Endothelial cell of umbilical vein (primary cell): ENCODE results near the gene CGB8. TPM values are rescaled to one million over a fixed set of nuclear protein-coding genes. Genes with fewer than 3 reads are reported as not detected.
"Not testable (repeated sequence)": the region's sequence is repeated elsewhere in the genome, so short reads cannot be mapped to it uniquely, and the experiment has no call there.

ENCODE experiments used
- Bru-seq: library from RNA; stranded (reverse); fragments of 400-500 nt; gene quantifications from one replicate; lab custom pipeline; 2021; lab: Mats Ljungman, UMichigan
- BruChase-seq, 2 experiments: library from RNA; stranded (reverse); fragments of 400-500 nt; gene quantifications; one replicate each; lab custom pipeline; 2021; lab: Mats Ljungman, UMichigan
- BruUV-seq: library from RNA; stranded (reverse); fragments of 400-500 nt; replicated peaks from 2 replicates; lab custom pipeline; 2021; lab: Mats Ljungman, UMichigan
- CTCF ChIA-PET: fragments of 300-600, 350-600 bp; sonication (Branson Sonifier 250); formaldehyde crosslinking; loops from one replicate; lab custom pipeline; 2021; ENCODE audit warnings: antibody characterized with exemption, inconsistent platforms; lab: Charles Lee
- POLR2A ChIA-PET: fragments of 300-600, 350-600 bp; sonication (Branson Sonifier 250); formaldehyde crosslinking; loops from one replicate; lab custom pipeline; 2021; ENCODE audit warnings: antibody characterized with exemption, inconsistent platforms; lab: Charles Lee
- DNase-seq: peaks from one replicate; pipeline ENCODE4 v3.0.0-alpha.2; 2011; ENCODE audit warnings: low read depth, low spot score
- FAIRE-seq: peaks from 2 replicates; lab custom pipeline; 2011; peaks lifted over from hg19 to GRCh38; lab: Jason Lieb, UNC
- H2AFZ ChIP-seq: 2 replicates; pipeline ENCODE4 v1.6.0; 2012; ENCODE audit warnings: low read depth, low read length, control low read depth, inconsistent platforms
- H3K27ac ChIP-seq: 2 replicates; pipeline ENCODE4 v1.5.1; 2011; ENCODE audit warnings: low read depth, mild to moderate bottlenecking, control low read depth, low read length, moderate library complexity; ENCODE audit not compliant: insufficient read depth
- H3K27me3 ChIP-seq, 2 experiments: 2 replicates each; pipeline versions ENCODE4 v1.6.0 to v1.6.1; 2011; ENCODE audit warnings: low read length in 2 of 2, mixed read lengths in 1 of 2; ENCODE audit not compliant: control insufficient read depth in 2 of 2, insufficient read depth in 2 of 2
- H3K36me3 ChIP-seq, 2 experiments: 2 replicates in 1 of 2; 3 replicates in 1 of 2; pipeline ENCODE4 v1.5.1; 2011; ENCODE audit warnings: low read length in 2 of 2, mild to moderate bottlenecking in 1 of 2, moderate library complexity in 1 of 2; ENCODE audit not compliant: control insufficient read depth in 2 of 2, insufficient read depth in 2 of 2; ENCODE audit errors: extremely low read depth in 1 of 2
- H3K4me1 ChIP-seq: 3 replicates; pipeline ENCODE4 v1.5.1; 2011; ENCODE audit warnings: mild to moderate bottlenecking, low read length; ENCODE audit not compliant: control insufficient read depth, insufficient read depth; ENCODE audit errors: extremely low read depth
- H3K4me2 ChIP-seq: 2 replicates; pipeline ENCODE4 v1.6.1; 2011; ENCODE audit warnings: low read length, control low read depth, mixed read lengths; ENCODE audit not compliant: insufficient read depth
- H3K4me3 ChIP-seq, 3 experiments: fragments of 200-600 bp in 1 of 3; sonication (generic), shearing (Covaris generic) in 1 of 3; replicated peaks in 1 of 3; 2 replicates each; pipeline ENCODE4 v1.5.1; 2011 to 2016; ENCODE audit warnings: control low read depth in 3 of 3, low read length in 3 of 3, mild to moderate bottlenecking in 2 of 3, inconsistent platforms in 1 of 3, low read depth in 1 of 3, moderate library complexity in 1 of 3; ENCODE audit not compliant: insufficient read depth in 1 of 3
- H3K79me2 ChIP-seq: 2 replicates; pipeline ENCODE4 v1.6.0; 2012; ENCODE audit warnings: low read length, inconsistent platforms; ENCODE audit not compliant: control insufficient read depth, insufficient read depth
- H3K9ac ChIP-seq: replicated peaks from 2 replicates; pipeline ENCODE3; 2011; ENCODE audit warnings: low read length, control low read depth; ENCODE audit not compliant: insufficient read depth; ENCODE audit errors: extremely low read depth
- H3K9me1 ChIP-seq: replicated peaks from 3 replicates; pipeline ENCODE4 v1.6.0; 2011; ENCODE audit warnings: mild to moderate bottlenecking, low read length; ENCODE audit not compliant: control insufficient read depth, insufficient read depth; ENCODE audit errors: extremely low read depth
- H3K9me3 ChIP-seq: replicated peaks from 2 replicates; pipeline ENCODE4 v1.5.1; 2012; ENCODE audit warnings: low read length, inconsistent platforms; ENCODE audit not compliant: control insufficient read depth, insufficient read depth
- H4K20me1 ChIP-seq: replicated peaks from 2 replicates; pipeline ENCODE3; 2011; ENCODE audit warnings: mild to moderate bottlenecking, low read length; ENCODE audit not compliant: control insufficient read depth, insufficient read depth; ENCODE audit errors: extremely low read depth
- CTCF ChIP-seq, 2 donors: IDR thresholded peaks; 1 replicate in 1 of 2; 2 replicates in 1 of 2; pipeline ENCODE4 v1.5.1; 2011; ENCODE audit warnings: low read length in 2 of 2, mild to moderate bottlenecking in 2 of 2, moderate library complexity in 2 of 2, control low read depth in 1 of 2, inconsistent platforms in 1 of 2, low read depth in 1 of 2; ENCODE audit not compliant: insufficient read depth in 1 of 2; ENCODE audit errors: extremely low read depth in 1 of 2
- GATA2 ChIP-seq: IDR thresholded peaks from 2 replicates; pipeline ENCODE4 v1.7.0; 2011; ENCODE audit warnings: low read depth, mild to moderate bottlenecking, moderate library complexity, mixed read lengths, low read length; ENCODE audit not compliant: insufficient read length, insufficient read depth
- POLR2AphosphoS5 ChIP-seq: IDR thresholded peaks from 2 replicates; pipeline ENCODE4 v1.6.1; 2012; ENCODE audit warnings: low read depth, mild to moderate bottlenecking, control low read depth, low read length, moderate library complexity; ENCODE audit not compliant: insufficient read depth
- dilution Hi-C: fragments of 300-500 bp; cut with MboI; formaldehyde crosslinking; loops from one replicate; pipeline ENCODE4 v1.15.0; 2019; ENCODE audit warnings: low sequenced_read_pairs; ENCODE audit not compliant: extremely low pct_ligation_motif_present
- intact Hi-C: fragments of 100-400 bp; cut with micrococcal nuclease; formaldehyde crosslinking; loops from one replicate; pipeline ENCODE4 v1.10.0; 2022
- long read RNA-seq: library from polyadenylated mRNA; stranded (forward); transcript quantifications from one replicate; pipeline ENCODE4 v2.0.0, GENCODE V29; 2021
- polyA minus RNA-seq, 3 experiments: library from RNA; depleted of rRNA, polyadenylated mRNA; stranded (reverse); fragments of >200 nt; gene quantifications; 1 replicate in 1 of 3; 2 replicates in 2 of 3; pipeline ENCODE4 v1.2.3, GENCODE V29; 2011
- polyA plus RNA-seq, 4 experiments: library from polyadenylated mRNA; depleted of rRNA in 3 of 4; stranded (reverse) in 3 of 4; unstranded in 1 of 4; fragments of >200 nt; gene quantifications; 2 replicates each; pipeline versions ENCODE4 v1.2.1 to v1.2.3, GENCODE V29; 2011 to 2012; ENCODE audit warnings: missing spikeins in 1 of 4
- total RNA-seq: library from RNA; stranded (reverse); gene quantifications from 2 replicates; pipeline ENCODE4 v1.2.3, GENCODE V29; 2021

The CGB8 gene
- total RNA-seq: not detected in 2 replicates
- not detected in 2 replicates for polyA plus RNA-seq
- not detected in 2 replicates for polyA plus RNA-seq (2011; cell fraction: cytosol; rRNA removed)
- polyA plus RNA-seq (2011; cell fraction: nucleus; rRNA removed): not detected in 2 replicates
- not detected in 2 replicates for polyA plus RNA-seq (2012)
- polyA minus RNA-seq: not detected in 2 replicates
- polyA minus RNA-seq (2011; cell fraction: cytosol; rRNA and poly(A)+ RNA removed): not detected
- polyA minus RNA-seq (2011; cell fraction: nucleus; rRNA and poly(A)+ RNA removed): not detected in 2 replicates
- not detected for Bru-seq, nascent RNA
- BruChase-seq, experiment 1, labeled RNA remaining after a 6-hour chase: not detected
- not detected for BruChase-seq, experiment 2, labeled RNA remaining after a 2-hour chase
- long read RNA-seq: 0 reads

- H3K9me3 ChIP-seq, H3K36me3 ChIP-seq, H3K27ac ChIP-seq, CTCF ChIA-PET, H3K4me1 ChIP-seq, H3K4me2 ChIP-seq, BruUV-seq, POLR2A ChIA-PET, H3K4me3 ChIP-seq, dilution Hi-C loops, H3K79me2 ChIP-seq, intact Hi-C loops, FAIRE-seq, H3K9ac ChIP-seq, DNase-seq, H4K20me1 ChIP-seq, H3K27me3 ChIP-seq, H2AFZ ChIP-seq, H3K9me1 ChIP-seq: not testable (repeated sequence)
Observed at GRCh38 chr19:49049011-49049410, at the start of gene CGB8. Gene CGB8, minus strand, starts transcription at chr19:49049111. Its CDS starts 372 bp downstream, at chr19:49048739.

GRCh38 chr19:49097453-49098288, 48.8 kb upstream of the CGB8 start:
- CTCF ChIA-PET: interaction anchor here (0.6 to 6.9 kb wide), 61 partner anchors 9 to 309 kb away, joined by 3 to 164 read pairs (median 6); partner anchors contain the start of genes CGB7, LIN7B, PPFIA3 and RUVBL2
- FAIRE-seq: peak; percentile 96
- no peak overlapping the region for H3K9ac ChIP-seq

More at GRCh38 chr19:49097453-49098288, 48.8 kb upstream of the CGB8 start:
- dilution Hi-C loops: no loop called here
- no peak overlapping the region for H3K4me3 ChIP-seq
- H3K9me3 ChIP-seq: no peaks in the 10 kb centered on the region
- H3K36me3 ChIP-seq: peaks cover 33 to 48% of the 10 kb centered on the region in 2 experiments
- no TSS peak for BruUV-seq
- intact Hi-C loops: loop anchor here (1.0 kb wide), 5 partner anchors 9 to 128 kb away; no protein-coding TSS in a partner anchor
- H3K4me1 ChIP-seq: no peaks in the 10 kb centered on the region
- peaks cover 3% of the 10 kb centered on the region for H4K20me1 ChIP-seq
- H2AFZ ChIP-seq: no peak overlapping the region
- peaks cover 35% of the 10 kb centered on the region for H3K79me2 ChIP-seq
- no peaks in the 10 kb centered on the region for H3K9me1 ChIP-seq
- no peak overlapping the region for H3K27ac ChIP-seq
- peak; percentile 74 for DNase-seq
- no peak overlapping the region for H3K4me2 ChIP-seq
- H3K27me3 ChIP-seq: no peaks in the 10 kb centered on the region
- TF ChIP-seq CTCF (IDR thresholded peaks at IDR 0.05; ENCODE audit: extremely low read depth in 1 of 2, insufficient read depth in 1 of 2, low read depth in 1 of 2, low read length in 2 of 2): peak; percentile 96 to 98
- TF ChIP-seq GATA2: no peak
- peak; percentile 12 for TF ChIP-seq POLR2AphosphoS5
- POLR2A ChIA-PET: interaction anchor here (0.6 to 1.1 kb wide), 3 partner anchors 17 to 101 kb away, joined by 3 to 5 read pairs (median 4); partner anchors contain the start of gene LIN7B
